GM12878 (cell line): Measurements from ENCODE around the gene CHST5. TPM values are rescaled to one million over a fixed set of nuclear protein-coding genes. Genes with fewer than 3 reads are reported as not detected.

Experiments
- ATAC-seq: fragments of 200-7000 bp; cut with Tn5 transposase; 3 replicates; pipeline ENCODE4 v1.9.1; 2020; ENCODE audit warnings: mild to moderate bottlenecking, moderate library complexity
- BruUV-seq: library from RNA; stranded (reverse); fragments of 400-500 nt; replicated peaks from 2 replicates; lab custom pipeline; 2021; lab: Mats Ljungman, UMichigan
- CTCF ChIA-PET: fragments of 300-600 bp; sonication (Branson Sonifier 250); formaldehyde crosslinking; extraction: SDS; loops from one replicate; lab custom pipeline; 2021; ENCODE audit warnings: inconsistent platforms; lab: Yijun Ruan, JAX
- POLR2A ChIA-PET: fragments of 350-600 bp; formaldehyde crosslinking; extraction: SDS; loops from one replicate; lab custom pipeline; 2021; ENCODE audit warnings: inconsistent platforms; lab: Charles Lee
- RAD21 ChIA-PET: fragments of 300-600 bp; sonication (Branson Sonifier 250); formaldehyde crosslinking; loops from one replicate; lab custom pipeline; 2023; ENCODE audit warnings: antibody characterized with exemption; ENCODE audit not compliant: unreplicated experiment; lab: Charles Lee
- SMC1A ChIA-PET: fragments of 300-600 bp; sonication (Branson Sonifier 250); formaldehyde crosslinking; loops from one replicate; lab custom pipeline; 2023; ENCODE audit not compliant: unreplicated experiment, uncharacterized antibody; lab: Charles Lee
- DNase-seq: peaks from one replicate; pipeline ENCODE4 v3.0.0-alpha.2; 2011; ENCODE audit warnings: low read depth, low spot score
- FAIRE-seq: peaks from 3 replicates; lab custom pipeline; 2011; peaks lifted over from hg19 to GRCh38; lab: Jason Lieb, UNC
- H2AFZ ChIP-seq: 2 replicates; pipeline ENCODE4 v1.6.0; 2011; ENCODE audit warnings: low read depth, low read length, control low read depth; ENCODE audit not compliant: control insufficient read depth
- H3K27ac ChIP-seq: 2 replicates; pipeline ENCODE4 v1.5.1; 2011; ENCODE audit warnings: control low read depth; ENCODE audit not compliant: control insufficient read depth, insufficient read depth
- H3K27me3 ChIP-seq, 2 experiments: replicated peaks in 1 of 2; 2 replicates each; pipeline versions ENCODE4 v1.6.0 to v1.6.1; 2011; ENCODE audit warnings: low read length in 1 of 2; ENCODE audit not compliant: control insufficient read depth in 2 of 2, insufficient read depth in 2 of 2
- H3K36me3 ChIP-seq, 2 experiments: 2 replicates each; pipeline ENCODE4 v1.5.1; 2011; ENCODE audit warnings: low read length in 1 of 2; ENCODE audit not compliant: control insufficient read depth in 2 of 2, insufficient read depth in 2 of 2
- H3K4me1 ChIP-seq: 2 replicates; pipeline ENCODE4 v1.6.1; 2011; ENCODE audit warnings: mild to moderate bottlenecking, low read length, moderate library complexity, mixed read lengths; ENCODE audit not compliant: control insufficient read depth, insufficient read depth
- H3K4me2 ChIP-seq: 2 replicates; pipeline ENCODE4 v1.6.0; 2011; ENCODE audit warnings: control low read depth; ENCODE audit not compliant: control insufficient read depth, insufficient read depth
- H3K4me3 ChIP-seq: fragments of 200-600 bp; sonication (generic); 2 replicates; pipeline ENCODE4 v1.5.1; 2016
- H3K79me2 ChIP-seq: 2 replicates; pipeline ENCODE4 v1.6.0; 2011; ENCODE audit warnings: low read length; ENCODE audit not compliant: control insufficient read depth, insufficient read depth
- H3K9ac ChIP-seq: 2 replicates; pipeline ENCODE4 v1.8.0; 2011; ENCODE audit warnings: low read length, control low read depth, mixed read lengths; ENCODE audit not compliant: control insufficient read depth, insufficient read depth
- H3K9me3 ChIP-seq: replicated peaks from 3 replicates; pipeline ENCODE4 v1.5.1; 2011; ENCODE audit warnings: mild to moderate bottlenecking, low read length; ENCODE audit not compliant: control insufficient read depth, insufficient read depth
- H4K20me1 ChIP-seq: 2 replicates; pipeline ENCODE4 v1.6.0; 2011; ENCODE audit not compliant: control insufficient read depth, insufficient read depth
- CBX5 ChIP-seq: sonication (generic); IDR thresholded peaks from 2 replicates; pipeline ENCODE4 v1.6.1; 2016; ENCODE audit warnings: low read depth, moderate library complexity, mild to moderate bottlenecking, inconsistent platforms
- CHD1 ChIP-seq: IDR thresholded peaks from 2 replicates; pipeline ENCODE4 v1.6.1; 2012; ENCODE audit warnings: low read depth, low read length, improper control_type of control experiment
- DPF2 ChIP-seq: fragments of 450-650 bp; IDR thresholded peaks from 2 replicates; pipeline ENCODE4 v1.6.1; 2017; ENCODE audit warnings: mild to moderate bottlenecking
- EGR1 ChIP-seq, 2 experiments: IDR thresholded peaks; 1 replicate in 1 of 2; 2 replicates in 1 of 2; pipeline ENCODE4 v1.6.1; 2011 to 2012; ENCODE audit warnings: low read depth in 2 of 2, low read length in 2 of 2, borderline replicate concordance in 1 of 2, mild to moderate bottlenecking in 1 of 2, moderate library complexity in 1 of 2
- EP300 ChIP-seq, 2 experiments: fragments of 150-350 bp in 1 of 2; IDR thresholded peaks; 2 replicates each; pipeline ENCODE4 v1.6.1; 2011 to 2012; ENCODE audit warnings: low read depth in 2 of 2, low read length in 2 of 2, borderline replicate concordance in 1 of 2, improper control_type of control experiment in 1 of 2, inconsistent platforms in 1 of 2; ENCODE audit not compliant: control insufficient read depth in 1 of 2
- MEF2B ChIP-seq: fragments of 450-650 bp; IDR thresholded peaks from 2 replicates; pipeline ENCODE4 v1.6.1; 2018; ENCODE audit warnings: mild to moderate bottlenecking, moderate library complexity; ENCODE audit not compliant: partially characterized antibody, poor library complexity, severe bottlenecking
- MTA2 ChIP-seq: fragments of 450-650 bp; IDR thresholded peaks from 2 replicates; pipeline ENCODE4 v1.6.1; 2016; ENCODE audit warnings: low read depth, mild to moderate bottlenecking, moderate library complexity
- PAX5 ChIP-seq: IDR thresholded peaks from 2 replicates; pipeline ENCODE4 v1.6.1; 2011; ENCODE audit warnings: low read depth, low read length, borderline replicate concordance
- ZNF384 ChIP-seq: IDR thresholded peaks from 2 replicates; pipeline ENCODE4 v1.6.1; 2012; ENCODE audit warnings: low read depth, mild to moderate bottlenecking, low read length, improper control_type of control experiment, borderline replicate concordance
- WGBS: methylation state at CpG from one replicate; pipeline ENCODE4 v1.1.6; 2016; ENCODE audit warnings: low lambda C conversion rate; ENCODE audit not compliant: insufficient replicate concordance, insufficient coverage; ENCODE audit errors: missing lambda C conversion rate; 5-methylcytosine and 5-hydroxymethylcytosine counted together
- in situ Hi-C: fragments of 300-500 bp; cut with MboI; formaldehyde crosslinking; loops from 9 replicates; pipeline ENCODE4 v1.14.3; 2018; ENCODE audit warnings: mixed read lengths
- intact Hi-C: fragments of 100-400 bp; cut with micrococcal nuclease; formaldehyde crosslinking; loops from one replicate; pipeline ENCODE4 v1.14.2; 2022; ENCODE audit not compliant: unreplicated experiment
- polyA plus RNA-seq, 11 experiments: library from polyadenylated mRNA; depleted of rRNA in 4 of 11; unstranded in 6 of 11; stranded (reverse) in 5 of 11; fragments of >200 nt; fragmentation: Nextera tagmentation in 4 of 11; fragmentation: Illumina TruSeq in 1 of 11; extraction: Ambion mirVana in 4 of 11; extraction: Trizol in 1 of 11; gene quantifications; 1 replicate in 1 of 11; 2 replicates in 10 of 11; pipeline versions ENCODE4 v1.2.1 to v1.2.3, GENCODE V29; 2011 to 2016; ENCODE audit warnings: inconsistent platforms in 2 of 11, missing spikeins in 2 of 11, low read depth in 1 of 11
- total RNA-seq, 4 experiments: library from RNA; depleted of rRNA in 3 of 4; stranded (reverse); fragments of >200 nt in 3 of 4; fragmentation: Illumina TruSeq in 1 of 4; extraction: Trizol in 1 of 4; gene quantifications; 2 replicates each; pipeline versions ENCODE4 v1.2.1 to v1.2.3, GENCODE V29; 2013 to 2021
- TF ChIP-seq, protein P1 (sequence below): IDR thresholded peaks from 2 replicates; pipeline ENCODE4 v1.6.1; 2012; ENCODE audit warnings: low read depth, low read length, improper control_type of control experiment
- TF ChIP-seq, protein P2 (sequence below): fragments of 450-650 bp; formaldehyde crosslinking; IDR thresholded peaks from 2 replicates; pipeline ENCODE4 v1.5.0; 2022; ENCODE audit warnings: mild to moderate bottlenecking, missing genetic modification characterization

The CHST5 gene
- total and polyA plus RNA-seq, 10 of the 15 experiments (the other 5 are each of a cell fraction or from before 2014, with no cell fraction given) = 0.04 to 0.43 (median 0.14) TPM; not detected in 6

- ChIA-PET POLR2A (no interaction called here), CTCF (interaction anchor here (1.0 to 1.5 kb wide), 2 partner anchors 10 to 11 kb away, joined by 3 to 5 read pairs; no protein-coding TSS in a partner anchor), SMC1A (interaction anchor here (1.2 kb wide), 1 partner anchor 12 kb away, joined by 3 read pairs; no protein-coding TSS in a partner anchor), RAD21 (no interaction called here)
- Histone ChIP-seq H3K27ac (no peak overlapping the region), H3K4me2 (no peak overlapping the region), H3K79me2 (no peaks in the 10 kb centered on the region), H3K9me3 (no peaks in the 10 kb centered on the region), H3K36me3 (no peaks in the 10 kb centered on the region), H3K4me1 (peaks cover 28% of the 10 kb centered on the region), H3K9ac (no peak overlapping the region), H2AFZ (no peak overlapping the region), H3K27me3 (no peaks in the 10 kb centered on the region; a peak in 1 of 4 replicates), H3K4me3 (no peak overlapping the region), H4K20me1 (no peaks in the 10 kb centered on the region)
- in situ Hi-C loops = no loop called here
- WGBS = 49% methylated on average over 14 of the region's 14 CpGs
- intact Hi-C loops = no loop called here
- no peak for ATAC-seq
- FAIRE-seq = no peak
- TF ChIP-seq EP300 (IDR thresholded peaks at IDR 0.05; ENCODE audit: borderline replicate concordance in 1 of 2, control insufficient read depth in 1 of 2, low read depth in 2 of 2, low read length in 2 of 2) = no peak
- no peak for TF ChIP-seq ZNF384
- DNase-seq = no peak
- no TSS peak for BruUV-seq
These were observed 53.3 kb downstream of the CHST5 start for GRCh38 chr16:75482434-75483205.

DNA sequence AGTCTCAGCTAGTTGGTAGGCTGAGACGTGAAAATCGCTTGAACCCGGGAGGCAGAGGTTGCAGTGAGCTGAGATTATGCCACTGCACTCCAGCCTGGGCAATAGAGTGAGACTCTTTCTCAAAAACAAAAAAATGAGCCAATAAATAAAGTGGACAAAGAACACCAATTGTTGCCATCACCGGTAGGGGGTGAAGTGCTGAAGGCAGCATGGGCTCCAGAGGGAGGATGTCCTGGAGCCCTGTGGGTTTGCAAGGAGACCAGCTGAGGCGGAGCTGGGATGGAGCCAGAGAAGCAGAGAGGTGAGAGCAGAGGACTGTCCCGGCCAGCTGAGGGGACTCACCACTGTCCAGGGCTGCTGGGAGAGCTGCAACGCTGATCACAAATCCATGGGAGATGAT lies 54.4 kb downstream of the CHST5 start:
- ChIA-PET CTCF (interaction anchor here (0.5 to 1.5 kb wide), 2 partner anchors 9 to 1171 kb away, joined by 3 read pairs; no protein-coding TSS in a partner anchor), POLR2A (no interaction called here), RAD21 (no interaction called here), SMC1A (interaction anchor here (1.4 kb wide), 1 partner anchor 9 kb away, joined by 3 read pairs; no protein-coding TSS in a partner anchor)
- H3K9ac ChIP-seq = no peak overlapping the region
- peaks cover 18% of the 10 kb centered on the region for H3K4me1 ChIP-seq
- H3K9me3 ChIP-seq = no peaks in the 10 kb centered on the region
- H3K4me2 ChIP-seq = no peak overlapping the region
- intact Hi-C loops = no loop called here
- in situ Hi-C loops = no loop called here
- H3K4me3 ChIP-seq = no peak overlapping the region
- H3K79me2 ChIP-seq = no peaks in the 10 kb centered on the region
- no peaks in the 10 kb centered on the region; a peak in 1 of 4 replicates for H3K27me3 ChIP-seq
- DNase-seq = no peak
- FAIRE-seq = no peak
- H2AFZ ChIP-seq = no peak overlapping the region
- ATAC-seq = no peak
- WGBS = 38% methylated on average over 7 of the region's 7 CpGs
- no TSS peak for BruUV-seq
- no peak overlapping the region for H3K27ac ChIP-seq
- no peaks in the 10 kb centered on the region for H4K20me1 ChIP-seq
- no peaks in the 10 kb centered on the region for H3K36me3 ChIP-seq
- TF ChIP-seq EGR1 (IDR thresholded peaks at IDR 0.05; ENCODE audit: borderline replicate concordance in 1 of 2, low read depth in 2 of 2, low read length in 2 of 2) = no peak
- TF ChIP-seq, protein P1, sequence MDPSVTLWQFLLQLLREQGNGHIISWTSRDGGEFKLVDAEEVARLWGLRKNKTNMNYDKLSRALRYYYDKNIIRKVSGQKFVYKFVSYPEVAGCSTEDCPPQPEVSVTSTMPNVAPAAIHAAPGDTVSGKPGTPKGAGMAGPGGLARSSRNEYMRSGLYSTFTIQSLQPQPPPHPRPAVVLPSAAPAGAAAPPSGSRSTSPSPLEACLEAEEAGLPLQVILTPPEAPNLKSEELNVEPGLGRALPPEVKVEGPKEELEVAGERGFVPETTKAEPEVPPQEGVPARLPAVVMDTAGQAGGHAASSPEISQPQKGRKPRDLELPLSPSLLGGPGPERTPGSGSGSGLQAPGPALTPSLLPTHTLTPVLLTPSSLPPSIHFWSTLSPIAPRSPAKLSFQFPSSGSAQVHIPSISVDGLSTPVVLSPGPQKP = no peak
- no peak for TF ChIP-seq DPF2
- TF ChIP-seq, protein P2, sequence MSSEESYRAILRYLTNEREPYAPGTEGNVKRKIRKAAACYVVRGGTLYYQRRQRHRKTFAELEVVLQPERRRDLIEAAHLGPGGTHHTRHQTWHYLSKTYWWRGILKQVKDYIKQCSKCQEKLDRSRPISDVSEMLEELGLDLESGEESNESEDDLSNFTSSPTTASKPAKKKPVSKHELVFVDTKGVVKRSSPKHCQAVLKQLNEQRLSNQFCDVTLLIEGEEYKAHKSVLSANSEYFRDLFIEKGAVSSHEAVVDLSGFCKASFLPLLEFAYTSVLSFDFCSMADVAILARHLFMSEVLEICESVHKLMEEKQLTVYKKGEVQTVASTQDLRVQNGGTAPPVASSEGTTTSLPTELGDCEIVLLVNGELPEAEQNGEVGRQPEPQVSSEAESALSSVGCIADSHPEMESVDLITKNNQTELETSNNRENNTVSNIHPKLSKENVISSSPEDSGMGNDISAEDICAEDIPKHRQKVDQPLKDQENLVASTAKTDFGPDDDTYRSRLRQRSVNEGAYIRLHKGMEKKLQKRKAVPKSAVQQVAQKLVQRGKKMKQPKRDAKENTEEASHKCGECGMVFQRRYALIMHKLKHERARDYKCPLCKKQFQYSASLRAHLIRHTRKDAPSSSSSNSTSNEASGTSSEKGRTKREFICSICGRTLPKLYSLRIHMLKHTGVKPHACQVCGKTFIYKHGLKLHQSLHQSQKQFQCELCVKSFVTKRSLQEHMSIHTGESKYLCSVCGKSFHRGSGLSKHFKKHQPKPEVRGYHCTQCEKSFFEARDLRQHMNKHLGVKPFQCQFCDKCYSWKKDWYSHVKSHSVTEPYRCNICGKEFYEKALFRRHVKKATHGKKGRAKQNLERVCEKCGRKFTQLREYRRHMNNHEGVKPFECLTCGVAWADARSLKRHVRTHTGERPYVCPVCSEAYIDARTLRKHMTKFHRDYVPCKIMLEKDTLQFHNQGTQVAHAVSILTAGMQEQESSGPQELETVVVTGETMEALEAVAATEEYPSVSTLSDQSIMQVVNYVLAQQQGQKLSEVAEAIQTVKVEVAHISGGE (CRISPR knock-in tag) = no peak
- no peak for TF ChIP-seq CHD1
- TF ChIP-seq CBX5 = no peak
- TF ChIP-seq PAX5 = no peak
- no peak for TF ChIP-seq MTA2
- TF ChIP-seq MEF2B = no peak
